ENCODE results near the gene SPATA2. TPM values are rescaled to one million over a fixed set of nuclear protein-coding genes. Genes with fewer than 3 reads are reported as not detected.

The SPATA2 gene
- polyA plus RNA-seq, 2 of the 4 experiments (the other 2 are of a cell fraction) = 4.7 to 5.1 TPM

GRCh38 chr20:49886571-49887213 is 28.6 kb downstream of the SPATA2 start:
- Histone ChIP-seq H3K9me3 (no peaks in the 10 kb centered on the region), H3K4me3 (no peak overlapping the region), H3K4me1 (peaks cover 18% of the 10 kb centered on the region), H3K4me2 (no peak overlapping the region), H3K27ac (peak overlapping the region in 1 of 2 experiments; percentile 71; a peak in 1 of 6 replicates)
- FAIRE-seq (no peak), ATAC-seq (no peak), DNase-seq (ENCODE audit: low read depth in 1 of 2, low spot score in 1 of 2) (no peak)
- TF ChIP-seq HES2 (IDR thresholded peaks at IDR 0.05) = no peak
- TF ChIP-seq CHD4 (IDR thresholded peaks at IDR 0.05; ENCODE audit: borderline replicate concordance) = no peak
- TF ChIP-seq EP300 (IDR thresholded peaks at IDR 0.05) = no peak
- TF ChIP-seq NR3C1 (IDR thresholded peaks at IDR 0.05) = no peak
- no peak for TF ChIP-seq FOSB (CRISPR knock-in tag; IDR thresholded peaks at IDR 0.05)
- TF ChIP-seq RARB (CRISPR knock-in tag; IDR thresholded peaks at IDR 0.05) = no peak
- no peak for TF ChIP-seq HDAC2 (IDR thresholded peaks at IDR 0.05)
- no peak for TF ChIP-seq GATA3 (IDR thresholded peaks at IDR 0.05; ENCODE audit: borderline replicate concordance)
- no peak for TF ChIP-seq RAD21 (conservative IDR thresholded peaks at IDR 0.05 in 1 of 2, IDR thresholded peaks at IDR 0.05 in 1 of 2)
- no peak for TF ChIP-seq JUN (IDR thresholded peaks at IDR 0.05)
- TF ChIP-seq JUNB (IDR thresholded peaks at IDR 0.05) = no peak
- no peak for TF ChIP-seq KDM1A (IDR thresholded peaks at IDR 0.05; ENCODE audit: low read depth)
- TF ChIP-seq SREBF2 (IDR thresholded peaks at IDR 0.05) = no peak
- no peak for TF ChIP-seq KDM5A (IDR thresholded peaks at IDR 0.05)
- 85% methylated on average over 22 of the region's 30 CpGs for WGBS (ENCODE audit: missing lambda C conversion rate)
- ChIA-PET POLR2A (no interaction called here), CTCF (interaction anchor here (0.6 to 13.0 kb wide), 19 partner anchors 9 to 500 kb away, joined by 3 to 226 read pairs (median 10); no protein-coding TSS in a partner anchor)

- Histone ChIP-seq H3K9me3 (no peaks in the 10 kb centered on the region), H3K4me1 (peaks cover 18% of the 10 kb centered on the region), H3K27ac (no peak overlapping the region), H3K4me2 (no peak overlapping the region), H3K4me3 (no peak overlapping the region)
- ATAC-seq (no peak), FAIRE-seq (no peak), DNase-seq (ENCODE audit: low read depth in 1 of 2, low spot score in 1 of 2) (no peak)
- ChIA-PET POLR2A (interaction anchor here (0.6 kb wide), 1 partner anchor 216 kb away, joined by 5 read pairs; no protein-coding TSS in a partner anchor), CTCF (interaction anchor here (0.6 to 13.0 kb wide), 11 partner anchors 8 to 401 kb away, joined by 3 to 226 read pairs (median 22); no protein-coding TSS in a partner anchor)
- 87% methylated on average over 16 of the region's 16 CpGs for WGBS (ENCODE audit: missing lambda C conversion rate)
- TF ChIP-seq BHLHE40 (IDR thresholded peaks at IDR 0.05; ENCODE audit: low read depth, low read length) = no peak
- TF ChIP-seq MAZ (IDR thresholded peaks at IDR 0.05; ENCODE audit: borderline replicate concordance, low read depth, low read length) = no peak
- TF ChIP-seq HOXA7 (CRISPR knock-in tag; IDR thresholded peaks at IDR 0.05) = no peak
- TF ChIP-seq CTCF (IDR thresholded peaks at IDR 0.05) = no peak
- no peak for TF ChIP-seq POLR2AphosphoS2 (conservative IDR thresholded peaks at IDR 0.05; ENCODE audit: low read length)
- TF ChIP-seq HOXB5 (CRISPR knock-in tag; IDR thresholded peaks at IDR 0.05) = no peak
- TF ChIP-seq RARB (CRISPR knock-in tag; IDR thresholded peaks at IDR 0.05) = no peak
- no peak for TF ChIP-seq FOSB (CRISPR knock-in tag; IDR thresholded peaks at IDR 0.05)
- no peak for TF ChIP-seq NFE2L2 (conservative IDR thresholded peaks at IDR 0.05; ENCODE audit: low read length)
Observed at GRCh38 chr20:49885558-49886332, 29.6 kb downstream of the SPATA2 start.

GRCh38 chr20:49883246-49883802 is 32.0 kb downstream of the SPATA2 start:
- no peak overlapping the region for H3K4me3 ChIP-seq
- no peaks in the 10 kb centered on the region for H3K9me3 ChIP-seq
- FAIRE-seq (no peak), DNase-seq (ENCODE audit: low read depth in 1 of 2, low spot score in 1 of 2) (no peak), ATAC-seq (no peak)
- ChIA-PET POLR2A (no interaction called here), CTCF (interaction anchor here (0.8 to 13.0 kb wide), 5 partner anchors 13 to 376 kb away, joined by 4 to 226 read pairs (median 5); no protein-coding TSS in a partner anchor)
- H3K27ac ChIP-seq = no peak overlapping the region
- no peak overlapping the region for H3K4me2 ChIP-seq
- WGBS (ENCODE audit: missing lambda C conversion rate) = 94% methylated on average over 9 of the region's 10 CpGs
- TF ChIP-seq HOXB5 (CRISPR knock-in tag; IDR thresholded peaks at IDR 0.05) = no peak
- no peak for TF ChIP-seq FOSL2 (IDR thresholded peaks at IDR 0.05)
- TF ChIP-seq FOSL2 (CRISPR knock-in tag; IDR thresholded peaks at IDR 0.05) = no peak
- no peak for TF ChIP-seq ZC3H11A (IDR thresholded peaks at IDR 0.05)
- TF ChIP-seq GATA3 (IDR thresholded peaks at IDR 0.05; ENCODE audit: borderline replicate concordance) = no peak
- H3K4me1 ChIP-seq = peaks cover 3% of the 10 kb centered on the region
